C4-2B (cell line): ENCODE measurements around the gene LRP1B.

Experiments used
- CTCF ChIP-seq: fragments of 450-650 bp; conservative IDR thresholded peaks from 2 replicates; pipeline ENCODE4 v1.5.1; 2017; ENCODE audit warnings: mild to moderate bottlenecking
- ZFX ChIP-seq: fragments of 450-650 bp; IDR thresholded peaks from 2 replicates; pipeline ENCODE4 v1.6.1; 2017

GRCh38 chr2:141109633-141110032 is 1021.2 kb downstream of the LRP1B start:
- TF ChIP-seq CTCF (peak; percentile 34), ZFX (no peak)
